Left renal pelvis (tissue), 4 donors: ENCODE measurements around the gene CDK5R1. TPM values are rescaled to one million over a fixed set of nuclear protein-coding genes. Genes with fewer than 3 reads are reported as not detected.

Experiments
- DNase-seq, 4 donors: peaks; one replicate each; pipeline ENCODE4 v3.0.0-alpha.2; 2013; ENCODE audit warnings: low read depth in 4 of 4, low spot score in 3 of 4
- polyA plus RNA-seq, 4 donors: library from polyadenylated mRNA; unstranded; fragments of 120-200 nt; gene quantifications; one replicate each; pipeline ENCODE4 v1.2.1, GENCODE V29; 2013; ENCODE audit not compliant: insufficient read length in 4 of 4

Gene CDK5R1
- polyA plus RNA-seq, 4 donors = 4.0 to 8.0 (median 5.0) TPM

GRCh38 chr17:32470405-32471167, 16.2 kb upstream of the CDK5R1 start:
- DNase-seq = no peak

- DNase-seq = no peak
Measured at GRCh38 chr17:32471652-32472051, 15.1 kb upstream of the CDK5R1 start.

GRCh38 chr17:32475258-32475657, 11.5 kb upstream of the CDK5R1 start:
- DNase-seq = no peak

- no peak for DNase-seq
Measured at GRCh38 chr17:32477220-32477619, 9.6 kb upstream of the CDK5R1 start.

- no peak for DNase-seq
Measured at GRCh38 chr17:32479074-32479617, 7.6 kb upstream of the CDK5R1 start.

- no peak for DNase-seq
Measured at GRCh38 chr17:32481193-32481592, 5.6 kb upstream of the CDK5R1 start.

- no peak for DNase-seq
Measured at GRCh38 chr17:32482568-32483320, 4.0 kb upstream of the CDK5R1 start.

GRCh38 chr17:32483451-32484019, 3.3 kb upstream of the CDK5R1 start:
- peak in 2 of 4 donors; percentile 53 to 68 for DNase-seq

- DNase-seq = no peak
Measured at GRCh38 chr17:32484041-32484461, 2.7 kb upstream of the CDK5R1 start.

- DNase-seq = no peak
Measured at GRCh38 chr17:32484628-32485027, 2.2 kb upstream of the CDK5R1 start.

GRCh38 chr17:32485261-32486110, 1.3 kb upstream of the CDK5R1 start:
- DNase-seq = no peak

- DNase-seq = peak in 1 of 4 donors; percentile 51
Measured at GRCh38 chr17:32486111-32486700, 587 bp upstream of the CDK5R1 start.

GRCh38 chr17:32487473-32488176, 832 bp downstream of the CDK5R1 start:
- DNase-seq = no peak

- no peak for DNase-seq
Measured at GRCh38 chr17:32488177-32488542, 1.4 kb downstream of the CDK5R1 start.

- no peak for DNase-seq
Measured at GRCh38 chr17:32488604-32489180, 1.9 kb downstream of the CDK5R1 start.

- DNase-seq = no peak
Measured at GRCh38 chr17:32489320-32490100, 2.7 kb downstream of the CDK5R1 start.

- no peak for DNase-seq
Measured at GRCh38 chr17:32490101-32490482, 3.3 kb downstream of the CDK5R1 start.
